WTC11 (cell line): ENCODE measurements around the gene MAN2B2.

Source experiments
- ATF3 ChIP-seq: sonication (generic); formaldehyde crosslinking; conservative IDR thresholded peaks from 2 replicates; pipeline ENCODE4 v1.8.1; 2022; ENCODE audit warnings: mild to moderate bottlenecking, missing genetic modification reagents
- ERG ChIP-seq: fragments of 250-450 bp; sonication (Bioruptor Pico); IDR thresholded peaks from 2 replicates; pipeline ENCODE4 v1.8.0; 2021; ENCODE audit warnings: mild to moderate bottlenecking
- ESRRA ChIP-seq: sonication (generic); formaldehyde crosslinking; IDR thresholded peaks from 2 replicates; pipeline ENCODE4 v1.8.1; 2022; ENCODE audit warnings: mild to moderate bottlenecking, missing genetic modification reagents, borderline replicate concordance
- GRHL2 ChIP-seq: fragments of 250-450 bp; sonication (Bioruptor Pico); IDR thresholded peaks from 2 replicates; pipeline ENCODE4 v1.8.0; 2022; ENCODE audit warnings: mild to moderate bottlenecking, moderate library complexity; ENCODE audit not compliant: insufficient replicate concordance, severe bottlenecking
- JUN ChIP-seq: sonication (generic); formaldehyde crosslinking; IDR thresholded peaks from 2 replicates; pipeline ENCODE4 v1.8.0; 2023; ENCODE audit warnings: mild to moderate bottlenecking, missing genetic modification reagents
- NFE2L1 ChIP-seq: sonication (generic); formaldehyde crosslinking; IDR thresholded peaks from 2 replicates; pipeline ENCODE4 v1.8.1; 2023; ENCODE audit warnings: missing genetic modification reagents
- NR1H2 ChIP-seq: sonication (generic); formaldehyde crosslinking; IDR thresholded peaks from 2 replicates; pipeline ENCODE4 v1.9.0; 2021; ENCODE audit warnings: mild to moderate bottlenecking, moderate library complexity, missing genetic modification reagents
- SP1 ChIP-seq: sonication (generic); formaldehyde crosslinking; conservative IDR thresholded peaks from 2 replicates; pipeline ENCODE4 v1.8.1; 2022; ENCODE audit warnings: missing genetic modification reagents
- ZNF532 ChIP-seq: fragments of 250-450 bp; sonication (Bioruptor Pico); IDR thresholded peaks from 2 replicates; pipeline ENCODE4 v1.9.0; 2021; ENCODE audit warnings: mild to moderate bottlenecking, borderline replicate concordance
- TF ChIP-seq, protein P1 (sequence below): sonication (generic); formaldehyde crosslinking; IDR thresholded peaks from 2 replicates; pipeline ENCODE4 v1.8.1; 2023; ENCODE audit warnings: mild to moderate bottlenecking, missing genetic modification reagents
- TF ChIP-seq, protein P2 (sequence below): fragments of 200-600 bp; IDR thresholded peaks from 2 replicates; pipeline ENCODE4 v1.8.0; 2022; ENCODE audit warnings: antibody characterized with exemption
- TF ChIP-seq, protein P3 (sequence below): sonication (generic); formaldehyde crosslinking; IDR thresholded peaks from 2 replicates; pipeline ENCODE4 v1.8.0; 2022; ENCODE audit warnings: mild to moderate bottlenecking, missing genetic modification reagents

DNA sequence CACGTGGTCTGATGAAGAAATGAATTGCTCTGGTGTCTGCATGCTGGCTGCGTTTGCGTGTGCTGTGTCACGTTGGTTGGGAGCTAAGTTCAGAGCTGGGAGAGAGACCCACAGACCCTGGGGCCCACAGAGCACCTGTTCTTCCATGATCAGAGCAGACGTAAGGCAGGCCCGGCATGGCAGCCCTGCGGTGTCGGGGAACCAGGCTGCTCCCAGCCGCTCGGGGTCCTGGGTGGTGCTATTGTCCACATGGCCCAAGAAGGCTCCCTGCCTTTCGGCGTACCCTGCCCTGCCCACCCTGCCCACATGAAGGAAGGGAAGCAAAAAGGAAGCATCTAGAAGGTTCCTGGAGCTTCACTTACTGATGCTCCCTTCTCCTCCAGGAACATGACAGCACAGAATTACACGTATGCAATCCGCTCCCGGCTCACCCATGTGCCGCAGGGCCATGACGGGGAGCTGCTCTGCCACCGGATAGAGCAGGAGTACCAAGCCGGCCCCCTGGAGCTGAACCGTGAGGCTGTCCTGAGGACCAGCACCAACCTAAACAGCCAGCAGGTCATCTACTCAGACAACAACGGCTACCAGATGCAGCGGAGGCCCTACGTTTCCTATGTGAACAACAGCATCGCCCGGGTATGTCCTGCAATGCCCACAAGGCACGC lies 34.6 kb downstream of the MAN2B2 start:
- TF ChIP-seq, protein P1, sequence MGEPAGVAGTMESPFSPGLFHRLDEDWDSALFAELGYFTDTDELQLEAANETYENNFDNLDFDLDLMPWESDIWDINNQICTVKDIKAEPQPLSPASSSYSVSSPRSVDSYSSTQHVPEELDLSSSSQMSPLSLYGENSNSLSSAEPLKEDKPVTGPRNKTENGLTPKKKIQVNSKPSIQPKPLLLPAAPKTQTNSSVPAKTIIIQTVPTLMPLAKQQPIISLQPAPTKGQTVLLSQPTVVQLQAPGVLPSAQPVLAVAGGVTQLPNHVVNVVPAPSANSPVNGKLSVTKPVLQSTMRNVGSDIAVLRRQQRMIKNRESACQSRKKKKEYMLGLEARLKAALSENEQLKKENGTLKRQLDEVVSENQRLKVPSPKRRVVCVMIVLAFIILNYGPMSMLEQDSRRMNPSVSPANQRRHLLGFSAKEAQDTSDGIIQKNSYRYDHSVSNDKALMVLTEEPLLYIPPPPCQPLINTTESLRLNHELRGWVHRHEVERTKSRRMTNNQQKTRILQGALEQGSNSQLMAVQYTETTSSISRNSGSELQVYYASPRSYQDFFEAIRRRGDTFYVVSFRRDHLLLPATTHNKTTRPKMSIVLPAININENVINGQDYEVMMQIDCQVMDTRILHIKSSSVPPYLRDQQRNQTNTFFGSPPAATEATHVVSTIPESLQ (CRISPR knock-in tag): no peak
- TF ChIP-seq, protein P2, sequence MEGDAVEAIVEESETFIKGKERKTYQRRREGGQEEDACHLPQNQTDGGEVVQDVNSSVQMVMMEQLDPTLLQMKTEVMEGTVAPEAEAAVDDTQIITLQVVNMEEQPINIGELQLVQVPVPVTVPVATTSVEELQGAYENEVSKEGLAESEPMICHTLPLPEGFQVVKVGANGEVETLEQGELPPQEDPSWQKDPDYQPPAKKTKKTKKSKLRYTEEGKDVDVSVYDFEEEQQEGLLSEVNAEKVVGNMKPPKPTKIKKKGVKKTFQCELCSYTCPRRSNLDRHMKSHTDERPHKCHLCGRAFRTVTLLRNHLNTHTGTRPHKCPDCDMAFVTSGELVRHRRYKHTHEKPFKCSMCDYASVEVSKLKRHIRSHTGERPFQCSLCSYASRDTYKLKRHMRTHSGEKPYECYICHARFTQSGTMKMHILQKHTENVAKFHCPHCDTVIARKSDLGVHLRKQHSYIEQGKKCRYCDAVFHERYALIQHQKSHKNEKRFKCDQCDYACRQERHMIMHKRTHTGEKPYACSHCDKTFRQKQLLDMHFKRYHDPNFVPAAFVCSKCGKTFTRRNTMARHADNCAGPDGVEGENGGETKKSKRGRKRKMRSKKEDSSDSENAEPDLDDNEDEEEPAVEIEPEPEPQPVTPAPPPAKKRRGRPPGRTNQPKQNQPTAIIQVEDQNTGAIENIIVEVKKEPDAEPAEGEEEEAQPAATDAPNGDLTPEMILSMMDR: no peak
- TF ChIP-seq NR1H2 (CRISPR knock-in tag): no peak
- no peak for TF ChIP-seq JUN (CRISPR knock-in tag)
- no peak for TF ChIP-seq ERG
- TF ChIP-seq, protein P3, sequence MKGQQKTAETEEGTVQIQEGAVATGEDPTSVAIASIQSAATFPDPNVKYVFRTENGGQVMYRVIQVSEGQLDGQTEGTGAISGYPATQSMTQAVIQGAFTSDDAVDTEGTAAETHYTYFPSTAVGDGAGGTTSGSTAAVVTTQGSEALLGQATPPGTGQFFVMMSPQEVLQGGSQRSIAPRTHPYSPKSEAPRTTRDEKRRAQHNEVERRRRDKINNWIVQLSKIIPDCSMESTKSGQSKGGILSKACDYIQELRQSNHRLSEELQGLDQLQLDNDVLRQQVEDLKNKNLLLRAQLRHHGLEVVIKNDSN (CRISPR knock-in tag): no peak
- no peak for TF ChIP-seq ZNF532 (CRISPR knock-in tag)
- TF ChIP-seq ATF3: no peak
- TF ChIP-seq GRHL2 (CRISPR knock-in tag): no peak
- TF ChIP-seq SP1 (CRISPR knock-in tag): no peak
- no peak for TF ChIP-seq ESRRA
- no peak for TF ChIP-seq NFE2L1
